ENCODE results near the gene TC2N.

GRCh38 chr14:91770185-91770584, 97.2 kb downstream of the TC2N start:
- TF ChIP-seq CTCF (IDR thresholded peaks at IDR 0.05; ENCODE audit: low read depth, low read length, missing input control) (no peak), RAD21 (IDR thresholded peaks at IDR 0.05) (no peak), GABPA (IDR thresholded peaks at IDR 0.05 in 1 of 2, conservative IDR thresholded peaks at IDR 0.05 in 1 of 2) (no peak), JUND (IDR thresholded peaks at IDR 0.05) (no peak), YY1 (IDR thresholded peaks at IDR 0.05) (no peak), REST (IDR thresholded peaks at IDR 0.05) (no peak)
- TF ChIP-seq, protein P1, sequence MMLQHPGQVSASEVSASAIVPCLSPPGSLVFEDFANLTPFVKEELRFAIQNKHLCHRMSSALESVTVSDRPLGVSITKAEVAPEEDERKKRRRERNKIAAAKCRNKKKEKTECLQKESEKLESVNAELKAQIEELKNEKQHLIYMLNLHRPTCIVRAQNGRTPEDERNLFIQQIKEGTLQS (IDR thresholded peaks at IDR 0.05), result no peak
